H1 (cell line): ENCODE measurements around the gene FOXD4L6. TPM values are rescaled to one million over a fixed set of nuclear protein-coding genes. Genes with fewer than 3 reads are reported as not detected.
"Not testable (repeated sequence)": the region's sequence is repeated elsewhere in the genome, so short reads cannot be mapped to it uniquely, and the experiment has no call there.

Experiments used
- CTCF ChIA-PET: fragments of 300-600 bp; sonication (Branson Sonifier 250); formaldehyde crosslinking; loops from one replicate; lab custom pipeline; 2021; ENCODE audit not compliant: partially characterized antibody; lab: Charles Lee
- POLR2A ChIA-PET: fragments of 300-600 bp; sonication (Branson Sonifier 250); formaldehyde crosslinking; loops from one replicate; lab custom pipeline; 2021; ENCODE audit warnings: inconsistent platforms; ENCODE audit not compliant: partially characterized antibody; lab: Charles Lee
- DNase-seq, 2 experiments: peaks; one replicate each; pipeline versions ENCODE4 v3.0.0 to v3.0.0-alpha.2; 2010 to 2022; ENCODE audit warnings: low spot score in 2 of 2, low read depth in 1 of 2, mixed read lengths in 1 of 2
- FAIRE-seq: peaks from 2 replicates; lab custom pipeline; 2011; peaks lifted over from hg19 to GRCh38; lab: Jason Lieb, UNC
- H2AFZ ChIP-seq: 2 replicates; pipeline ENCODE4 v1.8.1; 2012; ENCODE audit warnings: low read length, inconsistent platforms
- H2AK5ac ChIP-seq: 2 replicates; pipeline ENCODE4 v1.6.1; 2013; ENCODE audit warnings: low read depth, low read length
- H2BK120ac ChIP-seq: replicated peaks from 2 replicates; pipeline ENCODE3; 2013; ENCODE audit warnings: low read depth, low read length, inconsistent platforms
- H2BK12ac ChIP-seq: 2 replicates; pipeline ENCODE4 v1.6.1; 2013; ENCODE audit warnings: low read depth, low read length
- H2BK15ac ChIP-seq: 2 replicates; pipeline ENCODE4 v1.6.1; 2013; ENCODE audit warnings: low read length
- H2BK20ac ChIP-seq: 2 replicates; pipeline ENCODE4 v1.6.1; 2013; ENCODE audit warnings: low read length
- H2BK5ac ChIP-seq: 2 replicates; pipeline ENCODE4 v1.6.1; 2013; ENCODE audit warnings: low read depth, low read length
- H3K14ac ChIP-seq: 2 replicates; pipeline ENCODE4 v1.6.1; 2013; ENCODE audit warnings: inconsistent platforms; ENCODE audit not compliant: insufficient read length
- H3K18ac ChIP-seq: 2 replicates; pipeline ENCODE4 v1.6.1; 2013; ENCODE audit warnings: low read length; ENCODE audit errors: extremely low read depth
- H3K23ac ChIP-seq: 2 replicates; pipeline ENCODE4 v1.6.1; 2013; ENCODE audit warnings: inconsistent platforms; ENCODE audit not compliant: insufficient read length
- H3K23me2 ChIP-seq: 2 replicates; pipeline ENCODE4 v1.6.1; 2013; ENCODE audit warnings: low read depth, low read length
- H3K27ac ChIP-seq: 2 replicates; pipeline ENCODE4 v1.6.1; 2011; ENCODE audit warnings: low read depth, low read length, inconsistent platforms
- H3K27me3 ChIP-seq, 4 experiments: replicated peaks in 1 of 4; 1 replicate in 1 of 4; 2 replicates in 3 of 4; pipeline versions ENCODE4 v1.6.1 to v1.8.1; 2011 to 2013; ENCODE audit warnings: low read length in 3 of 4, mild to moderate bottlenecking in 3 of 4, inconsistent platforms in 2 of 4, mixed read lengths in 2 of 4, moderate library complexity in 1 of 4; ENCODE audit not compliant: control insufficient read depth in 3 of 4, insufficient read depth in 3 of 4; ENCODE audit errors: extremely low read depth in 1 of 4
- H3K36me3 ChIP-seq, 4 experiments: 2 replicates each; pipeline versions ENCODE4 v1.6.1 to v1.8.1; 2011 to 2013; ENCODE audit warnings: mild to moderate bottlenecking in 4 of 4, low read length in 3 of 4, moderate library complexity in 2 of 4, control low read depth in 1 of 4, inconsistent platforms in 1 of 4; ENCODE audit not compliant: insufficient read depth in 4 of 4, control insufficient read depth in 2 of 4
- H3K4ac ChIP-seq: replicated peaks from 2 replicates; pipeline ENCODE3; 2013; ENCODE audit warnings: low read length, low read depth, mixed read lengths, inconsistent platforms; ENCODE audit not compliant: insufficient read length
- H3K4me1 ChIP-seq, 4 experiments: replicated peaks in 1 of 4; 1 replicate in 1 of 4; 2 replicates in 3 of 4; pipeline versions ENCODE4 v1.6.1 to v1.8.1; 2011 to 2013; ENCODE audit warnings: low read length in 3 of 4, inconsistent platforms in 2 of 4, mixed read lengths in 1 of 4; ENCODE audit not compliant: insufficient read depth in 4 of 4, control insufficient read depth in 3 of 4
- H3K4me2 ChIP-seq, 2 experiments: 2 replicates each; pipeline versions ENCODE4 v1.6.1 to v1.8.1; 2011 to 2013; ENCODE audit warnings: low read depth in 2 of 2, low read length in 2 of 2, control low read depth in 1 of 2, inconsistent platforms in 1 of 2, mild to moderate bottlenecking in 1 of 2; ENCODE audit not compliant: insufficient read depth in 1 of 2
- H3K4me3 ChIP-seq, 4 experiments: fragments of 200-600, 300-600 bp in 1 of 4; sonication (generic), shearing (Covaris generic), sonication (Bioruptor Twin) in 1 of 4; 2 replicates each; pipeline versions ENCODE4 v1.5.1 to v1.8.1; 2011 to 2016; ENCODE audit warnings: low read length in 4 of 4, low read depth in 3 of 4, control low read depth in 2 of 4, inconsistent platforms in 2 of 4, mild to moderate bottlenecking in 2 of 4, mixed read lengths in 1 of 4, moderate library complexity in 1 of 4; ENCODE audit not compliant: insufficient read depth in 2 of 4; ENCODE audit errors: extremely low read depth in 1 of 4
- H3K56ac ChIP-seq: replicated peaks from 2 replicates; pipeline ENCODE3; 2013; ENCODE audit warnings: low read depth, mild to moderate bottlenecking, mixed read lengths, low read length, inconsistent platforms; ENCODE audit not compliant: insufficient read length
- H3K79me1 ChIP-seq: 2 replicates; pipeline ENCODE4 v1.6.1; 2013; ENCODE audit warnings: low read depth, low read length, control low read depth
- H3K79me2 ChIP-seq, 2 experiments: 2 replicates each; pipeline versions ENCODE4 v1.6.1 to v1.8.1; 2012 to 2013; ENCODE audit warnings: low read length in 2 of 2, mild to moderate bottlenecking in 2 of 2, inconsistent platforms in 1 of 2; ENCODE audit not compliant: insufficient read depth in 2 of 2, control insufficient read depth in 1 of 2
- H3K9ac ChIP-seq, 4 experiments: replicated peaks in 1 of 4; 1 replicate in 1 of 4; 2 replicates in 3 of 4; pipeline versions ENCODE4 v1.6.1 to v1.8.1; 2011 to 2013; ENCODE audit warnings: low read depth in 3 of 4, low read length in 3 of 4, control low read depth in 2 of 4, mild to moderate bottlenecking in 2 of 4, moderate library complexity in 2 of 4, inconsistent platforms in 1 of 4; ENCODE audit errors: extremely low read depth in 1 of 4
- H3K9me3 ChIP-seq, 2 experiments: 2 replicates each; pipeline versions ENCODE4 v1.6.1 to v1.8.1; 2012 to 2013; ENCODE audit warnings: mild to moderate bottlenecking in 2 of 2, moderate library complexity in 2 of 2, control low read depth in 1 of 2, inconsistent platforms in 1 of 2, low read depth in 1 of 2, low read length in 1 of 2, mixed read lengths in 1 of 2; ENCODE audit not compliant: insufficient read depth in 2 of 2
- H4K20me1 ChIP-seq, 2 experiments: replicated peaks in 1 of 2; 2 replicates each; pipeline versions ENCODE3 to v1.8.1; 2011 to 2013; ENCODE audit warnings: inconsistent platforms in 2 of 2, low read length in 2 of 2, mild to moderate bottlenecking in 1 of 2; ENCODE audit not compliant: insufficient read depth in 2 of 2, control insufficient read depth in 1 of 2
- H4K5ac ChIP-seq: 2 replicates; pipeline ENCODE4 v1.6.1; 2013; ENCODE audit warnings: low read length, low read depth, mixed read lengths, inconsistent platforms; ENCODE audit not compliant: insufficient read length
- H4K8ac ChIP-seq: 2 replicates; pipeline ENCODE4 v1.8.0; 2013; ENCODE audit warnings: mild to moderate bottlenecking, moderate library complexity, low read length, inconsistent platforms; ENCODE audit not compliant: insufficient read depth; ENCODE audit errors: extremely low read depth
- H4K91ac ChIP-seq: replicated peaks from 2 replicates; pipeline ENCODE3; 2013; ENCODE audit warnings: low read length, mixed read lengths, inconsistent platforms; ENCODE audit not compliant: insufficient read length
- WGBS, 2 experiments: shearing (Covaris generic) in 1 of 2; methylation state at CpG; one replicate each; pipeline versions ENCODE4 v1.1.6 to v1.1.7; 2013 to 2015; ENCODE audit warnings: low lambda C conversion rate in 2 of 2, mixed read lengths in 2 of 2, inconsistent platforms in 1 of 2, low coverage in 1 of 2, missing lambda C conversion rate in 1 of 2; ENCODE audit not compliant: insufficient replicate concordance in 2 of 2, insufficient coverage in 1 of 2, insufficient read length in 1 of 2; ENCODE audit errors: extremely low coverage in 1 of 2, missing lambda C conversion rate in 1 of 2; 5-methylcytosine and 5-hydroxymethylcytosine counted together
- polyA plus RNA-seq, 7 experiments: library from polyadenylated mRNA; depleted of rRNA in 3 of 7; stranded (reverse) in 5 of 7; unstranded in 2 of 7; fragments of >200 nt in 5 of 7; fragments of 200-250 nt in 2 of 7; gene quantifications; 1 replicate in 5 of 7; 2 replicates in 1 of 7; 4 replicates in 1 of 7; pipeline versions ENCODE4 v1.2.1 to v1.2.3, GENCODE V29; 2011 to 2013; ENCODE audit warnings: missing spikeins in 2 of 7, mixed read lengths in 2 of 7
- total RNA-seq: library from RNA; stranded (reverse); fragmentation: NEBNext Ultra II Directional; extraction: Animal tissue kit (Norgen Biotek cat#: 25700); gene quantifications from 2 replicates; pipeline ENCODE4 v1.2.1, GENCODE V29; 2021

The FOXD4L6 gene
- total and polyA plus RNA-seq, 2 of the 8 experiments (the other 6 are each of a cell fraction or from before 2014, with no cell fraction given) = 0.13 TPM; not detected in 1

GRCh38 chr9:41082358-41082757 lies 46.1 kb downstream of the FOXD4L6 start:
- H3K27me3 ChIP-seq = peaks cover 2 to 19% (median 8%) of the 10 kb centered on the region in 4 experiments
- H3K79me2 ChIP-seq, H3K4me3 ChIP-seq, H2BK12ac ChIP-seq, H2BK120ac ChIP-seq, DNase-seq, H2BK5ac ChIP-seq, H3K27ac ChIP-seq, H4K5ac ChIP-seq, H3K4ac ChIP-seq, H3K56ac ChIP-seq, FAIRE-seq, H4K91ac ChIP-seq, H3K23me2 ChIP-seq, H3K36me3 ChIP-seq, H2AFZ ChIP-seq, H3K4me1 ChIP-seq, H3K18ac ChIP-seq, H4K8ac ChIP-seq, H4K20me1 ChIP-seq, H2BK15ac ChIP-seq, H2BK20ac ChIP-seq, H3K23ac ChIP-seq, H3K9ac ChIP-seq, H3K14ac ChIP-seq, POLR2A ChIA-PET, H3K79me1 ChIP-seq, H3K9me3 ChIP-seq, H2AK5ac ChIP-seq, H3K4me2 ChIP-seq, CTCF ChIA-PET: not testable (repeated sequence)
- WGBS, 2 experiments = 50% methylated on average over 4 of the region's 4 CpGs; no CpG with 5 or more reads in 1 of the 2 experiments

- H3K9me3 ChIP-seq, H2BK20ac ChIP-seq, H2BK5ac ChIP-seq, CTCF ChIA-PET, H3K79me2 ChIP-seq, H3K23ac ChIP-seq, H2BK15ac ChIP-seq, H4K5ac ChIP-seq, H4K8ac ChIP-seq, POLR2A ChIA-PET, H2BK12ac ChIP-seq, H3K4me2 ChIP-seq, H3K14ac ChIP-seq, H4K91ac ChIP-seq, H3K18ac ChIP-seq, H3K4me1 ChIP-seq, H2BK120ac ChIP-seq, H2AFZ ChIP-seq, H3K27ac ChIP-seq, DNase-seq, H3K4ac ChIP-seq, FAIRE-seq, H3K79me1 ChIP-seq, H4K20me1 ChIP-seq, H3K36me3 ChIP-seq, H3K56ac ChIP-seq, H3K23me2 ChIP-seq, H2AK5ac ChIP-seq, H3K9ac ChIP-seq, H3K4me3 ChIP-seq: not testable (repeated sequence)
- WGBS, 2 experiments = 77% methylated on average over 4 of the region's 4 CpGs; no CpG with 5 or more reads in 1 of the 2 experiments
- H3K27me3 ChIP-seq = peaks cover 9 to 31% (median 18%) of the 10 kb centered on the region in 4 experiments; a peak in 6 of 7 replicates
Observed at GRCh38 chr9:41079464-41079863, 49.0 kb downstream of the FOXD4L6 start.
